CD4-positive, alpha-beta T cell treated with Interferon gamma for 1 hour (primary cell): ENCODE measurements around the gene HPSE2.
A peak's percentile ranks its signal among the peaks of the same experiment; 100 is the strongest.

Source experiments
- DNase-seq: peaks from one replicate; pipeline ENCODE4 v3.0.0-alpha.2; 2020

Gene HPSE2

GRCh38 chr10:98666276-98666675 is 569.4 kb downstream of the HPSE2 start:
- DNase-seq: no peak

DNA sequence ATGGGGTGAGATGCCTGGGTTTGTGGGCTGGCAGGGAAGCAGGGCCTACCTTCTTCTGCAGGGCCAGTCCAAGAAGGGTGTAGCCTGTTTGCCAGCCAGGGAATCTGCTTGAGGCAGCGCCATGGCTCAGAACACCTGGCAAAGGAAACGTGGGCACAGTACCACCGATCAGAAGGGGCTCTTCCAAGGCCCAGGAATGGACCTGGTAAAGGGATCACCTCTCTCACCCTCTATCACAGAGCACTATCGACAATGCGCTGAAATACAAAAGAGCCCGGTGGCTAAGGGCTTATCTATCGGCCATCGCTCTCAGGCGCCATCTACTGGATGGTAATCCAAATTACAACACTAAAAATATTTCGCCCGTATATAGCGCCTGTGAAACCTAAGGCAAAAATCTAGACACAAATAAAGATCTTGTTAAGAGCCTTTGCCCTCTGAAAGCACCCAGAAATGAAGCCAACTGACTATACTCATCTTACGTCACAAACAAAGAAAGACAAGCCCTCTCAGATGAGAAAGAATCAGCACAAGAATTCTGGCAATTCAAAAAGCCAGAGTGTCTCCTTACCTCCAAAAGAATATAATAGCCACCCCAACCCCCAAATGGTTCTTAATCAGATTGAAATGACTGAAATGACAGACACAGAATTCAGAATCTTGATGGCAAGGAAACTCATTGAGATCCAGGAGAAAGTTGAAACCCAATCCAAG is 571.2 kb downstream of the HPSE2 start:
- peak; percentile 8 for DNase-seq

- DNase-seq: no peak
Observed at GRCh38 chr10:98659951-98660350, 575.7 kb downstream of the HPSE2 start.

GRCh38 chr10:98655492-98655891 is 580.2 kb downstream of the HPSE2 start:
- DNase-seq: no peak

GRCh38 chr10:98649170-98649569 is 586.5 kb downstream of the HPSE2 start:
- no peak for DNase-seq

- DNase-seq: no peak
Observed at GRCh38 chr10:98646998-98647917, 588.4 kb downstream of the HPSE2 start.

DNA sequence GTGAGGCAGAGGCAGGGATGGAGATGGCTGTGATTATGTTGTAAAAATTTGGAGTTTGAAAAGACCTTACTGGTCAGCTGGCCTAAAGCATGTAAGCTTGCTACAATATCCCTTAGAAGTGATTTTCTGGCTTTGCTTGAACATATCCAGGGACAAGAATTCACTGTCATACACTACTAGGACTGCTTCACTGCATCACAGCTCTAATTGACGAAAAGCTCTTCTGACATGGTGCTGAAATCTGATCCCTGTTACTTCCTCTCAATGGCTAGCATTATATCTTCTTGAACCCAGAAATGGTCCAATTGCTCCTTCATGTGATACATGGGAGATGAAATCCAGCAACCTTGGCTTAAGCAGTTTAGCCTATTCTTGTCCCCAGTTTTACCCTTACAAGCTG is 591.2 kb downstream of the HPSE2 start:
- DNase-seq: no peak

- no peak for DNase-seq
Observed at GRCh38 chr10:98642281-98642680, 593.4 kb downstream of the HPSE2 start.

GRCh38 chr10:98638920-98639319 is 596.7 kb downstream of the HPSE2 start:
- DNase-seq: no peak

GRCh38 chr10:98636921-98637329 is 598.7 kb downstream of the HPSE2 start:
- DNase-seq: no peak

- no peak for DNase-seq
Observed at GRCh38 chr10:98632456-98633150, 603.0 kb downstream of the HPSE2 start.

GRCh38 chr10:98628206-98628605 is 607.4 kb downstream of the HPSE2 start:
- no peak for DNase-seq

DNA sequence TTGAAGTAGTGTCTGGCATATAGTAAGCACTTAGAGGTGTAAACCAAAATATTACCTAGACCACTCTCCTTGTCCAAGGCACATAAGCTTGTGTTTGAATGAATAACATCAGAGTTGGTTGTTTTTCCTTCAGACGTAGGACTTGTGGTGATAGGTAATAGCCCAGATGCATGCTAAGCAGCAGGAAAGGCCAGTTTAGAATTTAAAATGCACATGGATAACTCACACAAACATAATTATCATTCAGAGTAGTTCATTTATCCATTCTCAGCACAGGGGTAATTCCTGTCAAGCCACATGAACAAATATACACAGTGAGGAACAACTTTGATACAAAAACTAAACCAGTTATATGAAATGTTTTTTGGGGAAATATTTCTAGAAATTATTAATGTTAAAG is 607.9 kb downstream of the HPSE2 start:
- DNase-seq: no peak

GRCh38 chr10:98624963-98625362 is 610.7 kb downstream of the HPSE2 start:
- no peak for DNase-seq

DNA sequence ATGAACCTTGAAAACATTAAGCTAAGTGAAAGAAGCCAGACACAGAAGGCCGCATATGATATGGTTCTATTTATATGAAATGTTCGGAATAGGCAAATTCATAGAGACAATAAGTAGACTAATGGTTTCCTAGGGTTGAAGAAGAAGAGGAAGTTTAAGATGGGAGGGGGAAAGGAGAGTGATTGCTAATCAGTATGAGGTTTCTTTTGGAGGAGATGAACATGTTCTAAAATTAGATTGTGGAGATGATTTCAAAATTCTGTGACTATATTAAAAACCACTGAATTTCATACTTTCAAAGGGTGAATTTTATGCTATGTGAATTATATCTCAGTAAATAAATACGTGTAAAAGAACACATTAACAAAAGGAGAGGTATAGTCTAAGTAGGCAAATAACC is 612.5 kb downstream of the HPSE2 start:
- DNase-seq: no peak

DNA sequence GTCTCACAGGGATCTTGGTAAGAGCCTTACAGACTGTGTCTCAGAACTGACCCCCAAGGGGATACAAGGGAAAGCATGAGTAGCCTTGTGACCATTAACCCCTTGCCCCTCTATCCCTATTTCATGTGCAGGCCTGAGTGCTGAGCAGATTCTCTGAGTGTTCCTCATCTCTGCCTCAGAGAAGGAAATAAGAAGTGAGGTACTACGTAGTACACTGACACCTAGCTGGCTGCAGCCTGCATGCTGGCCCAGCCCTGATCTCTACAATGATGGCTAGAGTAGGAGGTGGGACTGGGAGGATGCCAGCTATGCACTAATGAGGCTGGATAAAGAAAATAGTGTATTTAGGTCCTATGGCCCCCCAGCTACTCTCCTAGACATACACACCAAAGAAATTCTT is 614.0 kb downstream of the HPSE2 start:
- DNase-seq: no peak

GRCh38 chr10:98620503-98620902 is 615.1 kb downstream of the HPSE2 start:
- no peak for DNase-seq

GRCh38 chr10:98619446-98619845 is 616.2 kb downstream of the HPSE2 start:
- DNase-seq: no peak

- DNase-seq: no peak
Observed at GRCh38 chr10:98617906-98618520, 617.6 kb downstream of the HPSE2 start.

DNA sequence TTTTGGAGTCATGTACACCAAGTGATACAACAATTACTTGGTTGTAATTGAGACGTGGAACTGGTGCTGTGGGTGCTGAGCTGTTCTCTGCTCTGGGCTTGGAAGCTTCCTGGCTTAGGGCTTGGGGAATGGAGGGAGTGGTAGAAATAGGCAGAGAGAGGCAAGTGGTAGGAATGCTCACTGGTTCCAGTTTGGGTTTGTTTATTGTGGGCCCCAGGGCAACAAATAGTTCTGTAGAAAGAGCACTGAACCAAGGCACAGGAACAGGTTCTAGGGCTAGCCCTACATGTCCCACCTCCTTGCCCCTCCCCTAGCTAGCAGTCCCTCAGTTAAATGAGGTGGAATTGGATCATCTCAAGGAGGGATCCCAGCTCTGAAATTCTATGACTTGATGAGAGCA is 622.2 kb downstream of the HPSE2 start:
- no peak for DNase-seq

DNA sequence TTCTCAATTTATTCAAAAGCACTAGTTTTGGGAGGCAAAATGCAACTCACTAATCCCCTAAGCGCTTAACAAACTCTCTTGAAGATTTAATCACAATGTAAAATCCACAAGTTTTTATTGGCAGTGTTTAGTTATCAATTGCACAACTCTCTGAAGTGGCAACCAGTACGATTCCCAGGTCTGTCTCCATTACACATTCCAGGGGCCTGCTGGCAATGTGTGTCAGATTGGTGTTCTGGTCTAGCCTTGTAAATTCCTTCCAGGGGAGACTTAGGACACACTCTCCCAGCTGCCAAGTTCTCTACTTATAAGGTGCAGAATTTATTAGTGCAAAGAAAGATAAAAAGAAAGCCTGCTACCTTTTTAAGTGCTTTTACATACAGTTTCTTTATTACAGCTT is 624.2 kb downstream of the HPSE2 start:
- DNase-seq: no peak

- no peak for DNase-seq
Observed at GRCh38 chr10:98610836-98611235, 624.8 kb downstream of the HPSE2 start.

DNA sequence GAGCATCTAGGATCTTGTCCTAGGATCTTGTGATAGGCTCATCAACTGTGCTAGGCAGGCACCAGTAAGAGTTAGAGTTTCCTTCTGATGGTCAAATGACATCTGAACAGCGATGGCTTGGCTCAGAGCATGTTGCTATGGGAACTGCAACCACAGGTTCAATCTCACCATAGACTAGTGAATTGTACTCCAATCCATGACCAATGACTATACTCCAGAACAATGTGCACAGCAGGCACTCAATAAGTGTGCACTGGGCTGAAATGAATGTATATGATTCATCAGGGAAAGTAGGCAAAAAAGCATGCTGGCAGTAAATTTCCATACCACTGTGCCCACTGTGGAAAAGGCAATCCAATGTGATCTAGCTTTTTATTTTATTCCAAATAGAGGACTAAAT is 625.4 kb downstream of the HPSE2 start:
- no peak for DNase-seq
